ENCODE measurements around the gene STAT5A. TPM values are rescaled to one million over a fixed set of nuclear protein-coding genes. Genes with fewer than 3 reads are reported as not detected.

The STAT5A gene
- total and polyA plus RNA-seq, 9 of the 15 experiments (the other 6 are each of a cell fraction or from before 2014, with no cell fraction given): 79.9 to 415 (median 196) TPM

DNA sequence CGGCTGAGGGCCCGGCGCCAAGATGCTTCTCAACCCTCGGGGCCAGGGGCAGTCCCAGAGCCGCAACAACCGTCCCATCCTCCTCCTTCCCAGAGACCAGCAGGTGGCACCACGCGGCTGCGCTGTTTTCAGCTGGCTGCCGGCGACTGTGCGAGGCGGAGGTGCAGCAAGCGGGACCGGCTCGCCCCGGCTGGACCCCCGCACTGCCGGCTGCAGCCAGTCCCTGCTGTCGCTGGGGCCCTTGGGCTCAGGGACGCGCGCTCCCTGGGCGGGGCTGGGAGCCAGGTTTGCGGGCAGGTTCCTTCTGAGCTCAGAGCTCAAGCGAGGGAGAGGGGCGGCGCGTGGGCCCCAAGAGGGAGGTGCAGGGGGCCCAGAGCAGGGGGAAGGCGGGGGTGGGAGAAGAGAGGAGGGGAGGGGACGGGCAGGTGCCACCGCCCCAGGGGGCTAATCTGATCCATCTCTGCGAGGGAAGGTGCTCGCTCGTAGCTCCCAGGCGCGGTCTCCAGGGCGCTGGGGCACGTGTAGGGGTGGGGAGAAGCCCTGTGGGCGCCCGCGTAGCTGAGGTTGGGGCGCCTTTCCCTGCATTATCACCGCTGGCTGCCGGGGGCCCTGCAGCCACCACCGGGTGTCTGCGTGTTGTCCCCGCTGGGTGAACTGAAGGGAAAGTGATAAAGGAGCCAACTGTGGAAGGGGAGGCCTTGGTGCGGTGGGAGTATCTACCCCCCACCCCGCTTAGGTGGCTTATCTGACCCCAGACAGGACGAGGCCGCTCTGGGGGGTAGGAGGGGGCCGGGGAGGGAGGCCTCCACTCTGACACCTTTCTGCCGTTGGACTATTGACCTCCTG, 24.2 kb downstream of the STAT5A start (continued):
- TF ChIP-seq, protein P1, sequence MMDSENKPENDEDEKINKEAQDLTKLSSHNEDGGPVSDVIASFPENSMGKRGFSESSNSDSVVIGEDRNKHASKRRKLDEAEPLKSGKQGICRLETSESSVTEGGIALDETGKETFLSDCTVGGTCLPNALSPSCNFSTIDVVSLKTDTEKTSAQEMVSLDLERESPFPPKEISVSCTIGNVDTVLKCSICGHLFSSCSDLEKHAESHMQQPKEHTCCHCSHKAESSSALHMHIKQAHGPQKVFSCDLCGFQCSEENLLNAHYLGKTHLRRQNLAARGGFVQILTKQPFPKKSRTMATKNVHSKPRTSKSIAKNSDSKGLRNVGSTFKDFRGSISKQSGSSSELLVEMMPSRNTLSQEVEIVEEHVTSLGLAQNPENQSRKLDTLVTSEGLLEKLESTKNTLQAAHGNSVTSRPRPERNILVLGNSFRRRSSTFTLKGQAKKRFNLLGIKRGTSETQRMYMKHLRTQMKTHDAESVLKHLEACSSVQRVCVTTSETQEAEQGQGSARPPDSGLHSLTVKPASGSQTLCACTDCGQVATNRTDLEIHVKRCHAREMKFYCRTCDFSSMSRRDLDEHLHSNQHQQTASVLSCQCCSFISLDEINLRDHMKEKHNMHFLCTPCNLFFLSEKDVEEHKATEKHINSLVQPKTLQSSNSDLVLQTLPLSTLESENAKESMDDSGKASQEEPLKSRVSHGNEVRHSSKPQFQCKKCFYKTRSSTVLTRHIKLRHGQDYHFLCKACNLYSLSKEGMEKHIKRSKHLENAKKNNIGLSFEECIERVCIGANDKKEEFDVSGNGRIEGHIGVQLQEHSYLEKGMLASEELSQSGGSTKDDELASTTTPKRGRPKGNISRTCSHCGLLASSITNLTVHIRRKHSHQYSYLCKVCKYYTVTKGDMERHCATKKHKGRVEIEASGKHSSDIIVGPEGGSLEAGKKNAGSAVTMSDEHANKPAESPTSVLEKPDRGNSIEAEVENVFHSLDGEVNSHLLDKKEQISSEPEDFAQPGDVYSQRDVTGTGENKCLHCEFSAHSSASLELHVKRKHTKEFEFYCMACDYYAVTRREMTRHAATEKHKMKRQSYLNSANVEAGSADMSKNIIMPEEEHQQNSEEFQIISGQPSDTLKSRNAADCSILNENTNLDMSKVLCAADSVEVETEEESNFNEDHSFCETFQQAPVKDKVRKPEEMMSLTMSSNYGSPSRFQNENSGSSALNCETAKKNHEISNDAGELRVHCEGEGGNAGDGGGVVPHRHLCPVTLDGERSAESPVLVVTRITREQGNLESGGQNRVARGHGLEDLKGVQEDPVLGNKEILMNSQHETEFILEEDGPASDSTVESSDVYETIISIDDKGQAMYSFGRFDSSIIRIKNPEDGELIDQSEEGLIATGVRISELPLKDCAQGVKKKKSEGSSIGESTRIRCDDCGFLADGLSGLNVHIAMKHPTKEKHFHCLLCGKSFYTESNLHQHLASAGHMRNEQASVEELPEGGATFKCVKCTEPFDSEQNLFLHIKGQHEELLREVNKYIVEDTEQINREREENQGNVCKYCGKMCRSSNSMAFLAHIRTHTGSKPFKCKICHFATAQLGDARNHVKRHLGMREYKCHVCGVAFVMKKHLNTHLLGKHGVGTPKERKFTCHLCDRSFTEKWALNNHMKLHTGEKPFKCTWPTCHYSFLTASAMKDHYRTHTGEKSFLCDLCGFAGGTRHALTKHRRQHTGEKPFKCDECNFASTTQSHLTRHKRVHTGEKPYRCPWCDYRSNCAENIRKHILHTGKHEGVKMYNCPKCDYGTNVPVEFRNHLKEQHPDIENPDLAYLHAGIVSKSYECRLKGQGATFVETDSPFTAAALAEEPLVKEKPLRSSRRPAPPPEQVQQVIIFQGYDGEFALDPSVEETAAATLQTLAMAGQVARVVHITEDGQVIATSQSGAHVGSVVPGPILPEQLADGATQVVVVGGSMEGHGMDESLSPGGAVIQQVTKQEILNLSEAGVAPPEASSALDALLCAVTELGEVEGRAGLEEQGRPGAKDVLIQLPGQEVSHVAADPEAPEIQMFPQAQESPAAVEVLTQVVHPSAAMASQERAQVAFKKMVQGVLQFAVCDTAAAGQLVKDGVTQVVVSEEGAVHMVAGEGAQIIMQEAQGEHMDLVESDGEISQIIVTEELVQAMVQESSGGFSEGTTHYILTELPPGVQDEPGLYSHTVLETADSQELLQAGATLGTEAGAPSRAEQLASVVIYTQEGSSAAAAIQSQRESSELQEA (IDR thresholded peaks at IDR 0.05; ENCODE audit: low read depth): no peak
- TF ChIP-seq ZNF3 (CRISPR knock-in tag; IDR thresholded peaks at IDR 0.05) (no peak), SMARCC2 (IDR thresholded peaks at IDR 0.05; ENCODE audit: low read depth) (no peak), ZNF165 (CRISPR knock-in tag; IDR thresholded peaks at IDR 0.05; ENCODE audit: borderline replicate concordance) (no peak), SMARCA5 (IDR thresholded peaks at IDR 0.05) (no peak), MTA1 (IDR thresholded peaks at IDR 0.05; ENCODE audit: borderline replicate concordance) (peak; percentile 82; the same call in 1 of the 2 replicates)
- TF ChIP-seq, protein P2, sequence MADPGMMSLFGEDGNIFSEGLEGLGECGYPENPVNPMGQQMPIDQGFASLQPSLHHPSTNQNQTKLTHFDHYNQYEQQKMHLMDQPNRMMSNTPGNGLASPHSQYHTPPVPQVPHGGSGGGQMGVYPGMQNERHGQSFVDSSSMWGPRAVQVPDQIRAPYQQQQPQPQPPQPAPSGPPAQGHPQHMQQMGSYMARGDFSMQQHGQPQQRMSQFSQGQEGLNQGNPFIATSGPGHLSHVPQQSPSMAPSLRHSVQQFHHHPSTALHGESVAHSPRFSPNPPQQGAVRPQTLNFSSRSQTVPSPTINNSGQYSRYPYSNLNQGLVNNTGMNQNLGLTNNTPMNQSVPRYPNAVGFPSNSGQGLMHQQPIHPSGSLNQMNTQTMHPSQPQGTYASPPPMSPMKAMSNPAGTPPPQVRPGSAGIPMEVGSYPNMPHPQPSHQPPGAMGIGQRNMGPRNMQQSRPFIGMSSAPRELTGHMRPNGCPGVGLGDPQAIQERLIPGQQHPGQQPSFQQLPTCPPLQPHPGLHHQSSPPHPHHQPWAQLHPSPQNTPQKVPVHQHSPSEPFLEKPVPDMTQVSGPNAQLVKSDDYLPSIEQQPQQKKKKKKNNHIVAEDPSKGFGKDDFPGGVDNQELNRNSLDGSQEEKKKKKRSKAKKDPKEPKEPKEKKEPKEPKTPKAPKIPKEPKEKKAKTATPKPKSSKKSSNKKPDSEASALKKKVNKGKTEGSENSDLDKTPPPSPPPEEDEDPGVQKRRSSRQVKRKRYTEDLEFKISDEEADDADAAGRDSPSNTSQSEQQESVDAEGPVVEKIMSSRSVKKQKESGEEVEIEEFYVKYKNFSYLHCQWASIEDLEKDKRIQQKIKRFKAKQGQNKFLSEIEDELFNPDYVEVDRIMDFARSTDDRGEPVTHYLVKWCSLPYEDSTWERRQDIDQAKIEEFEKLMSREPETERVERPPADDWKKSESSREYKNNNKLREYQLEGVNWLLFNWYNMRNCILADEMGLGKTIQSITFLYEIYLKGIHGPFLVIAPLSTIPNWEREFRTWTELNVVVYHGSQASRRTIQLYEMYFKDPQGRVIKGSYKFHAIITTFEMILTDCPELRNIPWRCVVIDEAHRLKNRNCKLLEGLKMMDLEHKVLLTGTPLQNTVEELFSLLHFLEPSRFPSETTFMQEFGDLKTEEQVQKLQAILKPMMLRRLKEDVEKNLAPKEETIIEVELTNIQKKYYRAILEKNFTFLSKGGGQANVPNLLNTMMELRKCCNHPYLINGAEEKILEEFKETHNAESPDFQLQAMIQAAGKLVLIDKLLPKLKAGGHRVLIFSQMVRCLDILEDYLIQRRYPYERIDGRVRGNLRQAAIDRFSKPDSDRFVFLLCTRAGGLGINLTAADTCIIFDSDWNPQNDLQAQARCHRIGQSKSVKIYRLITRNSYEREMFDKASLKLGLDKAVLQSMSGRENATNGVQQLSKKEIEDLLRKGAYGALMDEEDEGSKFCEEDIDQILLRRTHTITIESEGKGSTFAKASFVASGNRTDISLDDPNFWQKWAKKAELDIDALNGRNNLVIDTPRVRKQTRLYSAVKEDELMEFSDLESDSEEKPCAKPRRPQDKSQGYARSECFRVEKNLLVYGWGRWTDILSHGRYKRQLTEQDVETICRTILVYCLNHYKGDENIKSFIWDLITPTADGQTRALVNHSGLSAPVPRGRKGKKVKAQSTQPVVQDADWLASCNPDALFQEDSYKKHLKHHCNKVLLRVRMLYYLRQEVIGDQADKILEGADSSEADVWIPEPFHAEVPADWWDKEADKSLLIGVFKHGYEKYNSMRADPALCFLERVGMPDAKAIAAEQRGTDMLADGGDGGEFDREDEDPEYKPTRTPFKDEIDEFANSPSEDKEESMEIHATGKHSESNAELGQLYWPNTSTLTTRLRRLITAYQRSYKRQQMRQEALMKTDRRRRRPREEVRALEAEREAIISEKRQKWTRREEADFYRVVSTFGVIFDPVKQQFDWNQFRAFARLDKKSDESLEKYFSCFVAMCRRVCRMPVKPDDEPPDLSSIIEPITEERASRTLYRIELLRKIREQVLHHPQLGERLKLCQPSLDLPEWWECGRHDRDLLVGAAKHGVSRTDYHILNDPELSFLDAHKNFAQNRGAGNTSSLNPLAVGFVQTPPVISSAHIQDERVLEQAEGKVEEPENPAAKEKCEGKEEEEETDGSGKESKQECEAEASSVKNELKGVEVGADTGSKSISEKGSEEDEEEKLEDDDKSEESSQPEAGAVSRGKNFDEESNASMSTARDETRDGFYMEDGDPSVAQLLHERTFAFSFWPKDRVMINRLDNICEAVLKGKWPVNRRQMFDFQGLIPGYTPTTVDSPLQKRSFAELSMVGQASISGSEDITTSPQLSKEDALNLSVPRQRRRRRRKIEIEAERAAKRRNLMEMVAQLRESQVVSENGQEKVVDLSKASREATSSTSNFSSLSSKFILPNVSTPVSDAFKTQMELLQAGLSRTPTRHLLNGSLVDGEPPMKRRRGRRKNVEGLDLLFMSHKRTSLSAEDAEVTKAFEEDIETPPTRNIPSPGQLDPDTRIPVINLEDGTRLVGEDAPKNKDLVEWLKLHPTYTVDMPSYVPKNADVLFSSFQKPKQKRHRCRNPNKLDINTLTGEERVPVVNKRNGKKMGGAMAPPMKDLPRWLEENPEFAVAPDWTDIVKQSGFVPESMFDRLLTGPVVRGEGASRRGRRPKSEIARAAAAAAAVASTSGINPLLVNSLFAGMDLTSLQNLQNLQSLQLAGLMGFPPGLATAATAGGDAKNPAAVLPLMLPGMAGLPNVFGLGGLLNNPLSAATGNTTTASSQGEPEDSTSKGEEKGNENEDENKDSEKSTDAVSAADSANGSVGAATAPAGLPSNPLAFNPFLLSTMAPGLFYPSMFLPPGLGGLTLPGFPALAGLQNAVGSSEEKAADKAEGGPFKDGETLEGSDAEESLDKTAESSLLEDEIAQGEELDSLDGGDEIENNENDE (IDR thresholded peaks at IDR 0.05; ENCODE audit: low read depth, low read length): no peak

Data from K562 (cell line).